Suprapubic skin (tissue), 3 donors: ENCODE results near the gene AIMP1.

Source experiments
- CTCF ChIP-seq, 2 donors: fragments of 200-600 bp in 1 of 2; fragments of 450-650 bp in 1 of 2; sonication (generic) in 1 of 2; IDR thresholded peaks; one replicate each; pipeline ENCODE4 v1.5.1; 2016 to 2019; ENCODE audit warnings: antibody characterized with exemption in 2 of 2, mild to moderate bottlenecking in 1 of 2, moderate library complexity in 1 of 2
- POLR2A ChIP-seq, 2 donors: fragments of 450-650 bp; IDR thresholded peaks; one replicate each; pipeline ENCODE4 v1.6.1; 2017; ENCODE audit warnings: antibody characterized with exemption in 2 of 2, mild to moderate bottlenecking in 2 of 2, moderate library complexity in 2 of 2

DNA sequence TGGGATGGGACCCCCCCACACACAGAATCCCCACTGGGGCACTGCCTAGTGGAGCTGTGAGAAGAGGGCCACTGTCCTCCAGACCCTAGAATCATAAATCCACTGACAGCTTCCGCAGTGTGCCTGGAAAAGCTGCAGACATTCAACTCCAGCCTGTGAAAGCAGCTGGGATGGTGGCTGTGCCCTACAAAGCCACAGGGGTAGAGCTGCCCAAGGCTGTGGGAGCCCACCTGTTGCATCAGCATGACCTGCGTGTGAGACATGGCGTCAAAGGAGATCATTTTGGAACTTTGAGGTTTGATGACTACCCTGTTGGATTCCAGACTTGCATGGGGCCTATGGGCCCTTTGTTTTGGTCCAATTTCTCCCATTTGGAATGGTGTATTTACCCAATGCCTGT is 22.3 kb downstream of the AIMP1 start:
- TF ChIP-seq CTCF (IDR thresholded peaks at IDR 0.05) (no peak), POLR2A (IDR thresholded peaks at IDR 0.05) (no peak)
